ENCODE data around the gene SAP30. TPM values are rescaled to one million over a fixed set of nuclear protein-coding genes. Genes with fewer than 3 reads are reported as not detected.

The SAP30 gene
- total and polyA plus RNA-seq, 10 of the 15 experiments (the other 5 are each of a cell fraction or from before 2014, with no cell fraction given) = 5.0 to 56.9 (median 23.6) TPM

- TF ChIP-seq CUX1 (IDR thresholded peaks at IDR 0.05; ENCODE audit: insufficient replicate concordance, low read depth, low read length) (peak; percentile 58), TARDBP (IDR thresholded peaks at IDR 0.05; ENCODE audit: borderline replicate concordance) (no peak), ASH2L (IDR thresholded peaks at IDR 0.05; ENCODE audit: borderline replicate concordance, low read depth) (no peak), RAD51 (IDR thresholded peaks at IDR 0.05) (peak; percentile 62; the same call in 1 of the 2 replicates), FOXM1 (IDR thresholded peaks at IDR 0.05; ENCODE audit: low read depth, low read length) (peak; percentile 97), IRF3 (IDR thresholded peaks at IDR 0.05) (peak; percentile 86), NR2C1 (IDR thresholded peaks at IDR 0.05) (no peak), MTA3 (IDR thresholded peaks at IDR 0.05; ENCODE audit: borderline replicate concordance, low read length) (no peak), EZH2 (IDR thresholded peaks at IDR 0.05; ENCODE audit: borderline replicate concordance, control insufficient read depth, low read depth, low read length) (no peak), HSF1 (IDR thresholded peaks at IDR 0.05; ENCODE audit: low read depth, low read length) (no peak), STAT3 (IDR thresholded peaks at IDR 0.05; ENCODE audit: low read depth, low read length) (no peak), EED (IDR thresholded peaks at IDR 0.05; ENCODE audit: low read depth) (no peak), PRDM15 (CRISPR knock-in tag; IDR thresholded peaks at IDR 0.05) (no peak)
These were observed 36.5 kb upstream of the SAP30 start, which contains the start of gene HMGB2 (continued) for GRCh38 chr4:173334085-173334890.
